OCI-LY7 (cell line): ENCODE results near the gene CPNE5.

ENCODE experiments used
- EZH2phosphoT487 ChIP-seq: fragments of 200-600 bp; sonication (generic); IDR thresholded peaks from 2 replicates; pipeline ENCODE4 v1.6.1; 2018; ENCODE audit warnings: low read depth, borderline replicate concordance, mild to moderate bottlenecking, mixed run types, antibody characterized with exemption, low read length, moderate library complexity, mixed read lengths
- TF ChIP-seq, protein P1 (sequence below): fragments of 200-600 bp; sonication (generic); conservative IDR thresholded peaks from 2 replicates; pipeline ENCODE4 v1.5.1; 2014; ENCODE audit warnings: mild to moderate bottlenecking, antibody characterized with exemption, low read length, moderate library complexity, mixed read lengths

DNA sequence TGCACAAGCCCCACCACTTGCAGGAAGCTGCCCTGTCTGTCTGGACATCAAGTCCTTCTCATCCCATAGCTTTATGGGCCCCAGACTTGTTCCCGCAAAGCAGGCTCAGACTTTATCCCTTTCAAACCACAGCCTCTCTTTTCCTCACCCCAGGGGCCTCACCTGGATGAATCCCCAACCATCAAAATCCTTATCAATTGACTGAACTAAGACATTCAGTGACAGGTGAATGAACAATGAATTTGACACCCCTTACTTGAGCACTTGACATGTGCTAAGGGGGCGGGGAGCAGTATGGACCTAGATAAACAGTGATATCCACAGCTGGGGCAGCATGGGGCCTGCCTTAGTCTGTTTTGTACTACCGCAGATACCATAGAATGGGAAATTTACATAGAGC, 136.6 kb downstream of the CPNE5 start:
- TF ChIP-seq, protein P1, sequence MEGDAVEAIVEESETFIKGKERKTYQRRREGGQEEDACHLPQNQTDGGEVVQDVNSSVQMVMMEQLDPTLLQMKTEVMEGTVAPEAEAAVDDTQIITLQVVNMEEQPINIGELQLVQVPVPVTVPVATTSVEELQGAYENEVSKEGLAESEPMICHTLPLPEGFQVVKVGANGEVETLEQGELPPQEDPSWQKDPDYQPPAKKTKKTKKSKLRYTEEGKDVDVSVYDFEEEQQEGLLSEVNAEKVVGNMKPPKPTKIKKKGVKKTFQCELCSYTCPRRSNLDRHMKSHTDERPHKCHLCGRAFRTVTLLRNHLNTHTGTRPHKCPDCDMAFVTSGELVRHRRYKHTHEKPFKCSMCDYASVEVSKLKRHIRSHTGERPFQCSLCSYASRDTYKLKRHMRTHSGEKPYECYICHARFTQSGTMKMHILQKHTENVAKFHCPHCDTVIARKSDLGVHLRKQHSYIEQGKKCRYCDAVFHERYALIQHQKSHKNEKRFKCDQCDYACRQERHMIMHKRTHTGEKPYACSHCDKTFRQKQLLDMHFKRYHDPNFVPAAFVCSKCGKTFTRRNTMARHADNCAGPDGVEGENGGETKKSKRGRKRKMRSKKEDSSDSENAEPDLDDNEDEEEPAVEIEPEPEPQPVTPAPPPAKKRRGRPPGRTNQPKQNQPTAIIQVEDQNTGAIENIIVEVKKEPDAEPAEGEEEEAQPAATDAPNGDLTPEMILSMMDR, result no peak
- TF ChIP-seq EZH2phosphoT487, result no peak
